Right lobe of liver (tissue), 6 donors: ENCODE data around the gene CCNB1. TPM values are rescaled to one million over a fixed set of nuclear protein-coding genes. Genes with fewer than 3 reads are reported as not detected.

Experiments
- ATAC-seq, 4 donors: fragments of 200-7000 bp; cut with Tn5 transposase; one replicate each; pipeline ENCODE4 v1.9.1; 2020; ENCODE audit warnings: mild to moderate bottlenecking in 4 of 4, moderate library complexity in 4 of 4
- DNase-seq, 3 donors: peaks; one replicate each; pipeline ENCODE4 v3.0.0-alpha.2; 2020
- H3K27ac ChIP-seq, 3 donors: fragments of 200-600 bp; one replicate each; pipeline ENCODE4 v1.8.0; 2022
- H3K27me3 ChIP-seq, 2 donors: fragments of 200-600 bp; one replicate each; pipeline ENCODE4 v1.8.0; 2022
- H3K36me3 ChIP-seq, 4 donors: fragments of 200-600 bp; sonication (generic) in 1 of 4; one replicate each; pipeline versions ENCODE4 v1.5.1 to v1.8.0; 2017 to 2022; ENCODE audit warnings: control low read depth in 1 of 4
- H3K4me1 ChIP-seq, 4 donors: fragments of 200-600 bp; sonication (generic) in 1 of 4; one replicate each; pipeline versions ENCODE4 v1.5.1 to v1.8.0; 2017 to 2022; ENCODE audit warnings: control low read depth in 1 of 4
- H3K4me3 ChIP-seq, 3 donors: fragments of 200-600 bp; one replicate each; pipeline ENCODE4 v1.8.0; 2022
- H3K9me3 ChIP-seq, 4 donors: fragments of 200-600 bp; sonication (generic) in 1 of 4; one replicate each; pipeline versions ENCODE4 v1.5.1 to v1.8.0; 2017 to 2022; ENCODE audit warnings: control low read depth in 1 of 4
- POLR2A ChIP-seq: fragments of 450-650 bp; IDR thresholded peaks from one replicate; pipeline ENCODE4 v1.6.1; 2017; ENCODE audit warnings: antibody characterized with exemption, mild to moderate bottlenecking
- WGBS: methylation state at CpG from one replicate; pipeline ENCODE4 v1.1.6; 2018; ENCODE audit warnings: low coverage, low lambda C conversion rate; ENCODE audit not compliant: insufficient coverage; ENCODE audit errors: missing lambda C conversion rate; 5-methylcytosine and 5-hydroxymethylcytosine counted together
- intact Hi-C, 2 donors: fragments of 100-400 bp; cut with DNase I; formaldehyde crosslinking; loops; one replicate each; pipeline versions ENCODE4 v1.11.2 to v1.14.1; 2022
- total RNA-seq, 6 experiments: library from RNA; depleted of rRNA in 2 of 6; stranded (reverse); fragments of >200 nt in 2 of 6; fragmentation: NEBNext Ultra II Directional in 3 of 6; extraction: Animal tissue kit (Norgen Biotek cat#: 25700) in 3 of 6; gene quantifications; one replicate each; pipeline versions ENCODE4 v1.1.0 to v1.2.4, GENCODE V29; 2016 to 2023
- TF ChIP-seq, protein P1 (sequence below), 4 donors: fragments of 200-600 bp in 3 of 4; fragments of 450-650 bp in 1 of 4; IDR thresholded peaks; one replicate each; pipeline versions ENCODE4 v1.5.1 to v1.8.0; 2016 to 2022; ENCODE audit warnings: antibody characterized with exemption in 4 of 4, mild to moderate bottlenecking in 2 of 4
- donor health status: DM: no; HTN: yes; CAD: no.
- donor health status: DM: no; HTN: no; CAD: no.
- donor health status: DM: no; HTN: no; CAD: no.
- donor health status: DM: no; HTN: yes; CAD: no.
- donor health status: DM: no; HTN: yes; CAD: no.

The CCNB1 gene
- total RNA-seq, 6 experiments from 2014 or later = 1.9 to 5.9 (median 3.7) TPM

DNA sequence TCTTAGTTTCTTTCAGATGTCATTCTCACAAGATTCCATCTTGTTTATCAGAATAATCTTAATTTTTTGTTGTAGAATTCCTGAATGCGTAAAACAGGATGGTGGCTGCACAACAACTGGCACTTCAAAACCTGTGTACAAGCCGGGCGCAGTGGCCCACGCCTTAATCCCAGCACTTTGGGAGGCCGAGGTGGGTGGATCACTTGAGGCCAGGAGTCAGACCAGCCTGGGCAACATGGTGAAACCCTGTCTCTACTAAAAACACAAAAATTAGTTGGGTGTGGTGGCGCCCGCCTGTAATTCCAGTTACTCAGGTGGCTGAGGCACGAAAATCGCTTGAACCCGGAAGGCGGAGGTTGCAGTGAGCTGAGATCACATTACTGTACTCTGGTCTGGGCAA is 10.5 kb upstream of the CCNB1 start:
- TF ChIP-seq POLR2A = no peak
- TF ChIP-seq, protein P1, sequence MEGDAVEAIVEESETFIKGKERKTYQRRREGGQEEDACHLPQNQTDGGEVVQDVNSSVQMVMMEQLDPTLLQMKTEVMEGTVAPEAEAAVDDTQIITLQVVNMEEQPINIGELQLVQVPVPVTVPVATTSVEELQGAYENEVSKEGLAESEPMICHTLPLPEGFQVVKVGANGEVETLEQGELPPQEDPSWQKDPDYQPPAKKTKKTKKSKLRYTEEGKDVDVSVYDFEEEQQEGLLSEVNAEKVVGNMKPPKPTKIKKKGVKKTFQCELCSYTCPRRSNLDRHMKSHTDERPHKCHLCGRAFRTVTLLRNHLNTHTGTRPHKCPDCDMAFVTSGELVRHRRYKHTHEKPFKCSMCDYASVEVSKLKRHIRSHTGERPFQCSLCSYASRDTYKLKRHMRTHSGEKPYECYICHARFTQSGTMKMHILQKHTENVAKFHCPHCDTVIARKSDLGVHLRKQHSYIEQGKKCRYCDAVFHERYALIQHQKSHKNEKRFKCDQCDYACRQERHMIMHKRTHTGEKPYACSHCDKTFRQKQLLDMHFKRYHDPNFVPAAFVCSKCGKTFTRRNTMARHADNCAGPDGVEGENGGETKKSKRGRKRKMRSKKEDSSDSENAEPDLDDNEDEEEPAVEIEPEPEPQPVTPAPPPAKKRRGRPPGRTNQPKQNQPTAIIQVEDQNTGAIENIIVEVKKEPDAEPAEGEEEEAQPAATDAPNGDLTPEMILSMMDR (IDR thresholded peaks at IDR 0.05) = no peak

DNA sequence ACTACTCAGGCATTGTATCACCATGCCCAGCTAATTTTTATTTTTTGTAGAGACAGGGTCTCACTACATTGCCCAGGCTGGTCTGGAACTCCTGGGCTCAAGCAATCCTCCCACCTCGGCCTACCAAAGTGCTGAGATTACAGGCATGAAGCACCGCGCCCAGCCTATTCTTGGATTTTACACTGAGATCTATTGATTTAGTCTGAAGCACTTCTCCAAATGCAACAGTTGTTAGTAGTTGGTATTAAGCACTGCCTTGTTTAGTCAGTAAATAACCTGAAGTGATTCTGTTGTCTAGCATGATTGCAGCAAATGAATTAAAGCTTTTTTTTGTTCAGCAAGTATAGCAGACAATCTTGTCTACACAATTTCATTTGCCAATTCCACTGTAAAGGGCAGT is 8.9 kb upstream of the CCNB1 start:
- no peak overlapping the region for H3K4me3 ChIP-seq
- no peaks in the 10 kb centered on the region for H3K27me3 ChIP-seq
- intact Hi-C loops = no loop called here
- no peaks in the 10 kb centered on the region for H3K4me1 ChIP-seq
- no peaks in the 10 kb centered on the region for H3K9me3 ChIP-seq
- DNase-seq (no peak), ATAC-seq (no peak)
- 96% methylated on average over 3 of the region's 3 CpGs for WGBS
- H3K27ac ChIP-seq = no peak overlapping the region
- TF ChIP-seq, protein P1 (IDR thresholded peaks at IDR 0.05) = no peak
- no peak for TF ChIP-seq POLR2A
- H3K36me3 ChIP-seq = no peaks in the 10 kb centered on the region

More for the DNA sequence above, 10.5 kb upstream of the CCNB1 start:
- Histone ChIP-seq H3K27ac (no peak overlapping the region), H3K4me3 (no peak overlapping the region), H3K9me3 (no peaks in the 10 kb centered on the region), H3K36me3 (no peaks in the 10 kb centered on the region), H3K4me1 (no peaks in the 10 kb centered on the region), H3K27me3 (no peaks in the 10 kb centered on the region)
- intact Hi-C loops = no loop called here
- ATAC-seq = no peak
- 78% methylated on average over 5 of the region's 11 CpGs for WGBS
- DNase-seq = no peak

DNA sequence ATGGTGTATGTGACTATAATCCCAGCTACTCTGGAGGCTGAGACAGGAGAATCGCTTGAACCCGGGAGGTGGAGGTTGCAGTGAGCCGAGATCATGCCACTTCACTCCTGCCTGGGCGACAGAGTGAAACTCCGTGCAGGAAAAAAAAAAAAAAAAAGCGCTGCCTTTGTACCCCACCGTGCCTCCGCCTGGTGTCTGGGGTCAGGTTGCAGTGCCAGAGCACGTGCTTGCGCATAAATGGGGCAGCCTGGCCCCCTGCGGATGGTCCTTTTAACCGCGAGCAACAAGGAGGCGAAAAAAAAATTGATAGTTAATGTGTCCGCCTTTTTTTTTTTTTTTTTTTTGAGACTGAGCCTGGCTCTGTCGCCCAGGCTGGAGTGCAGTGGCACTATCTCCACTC is 6.3 kb upstream of the CCNB1 start:
- H3K27ac ChIP-seq = no peak overlapping the region
- WGBS = over 99% methylated on average over 15 of the region's 16 CpGs

DNA sequence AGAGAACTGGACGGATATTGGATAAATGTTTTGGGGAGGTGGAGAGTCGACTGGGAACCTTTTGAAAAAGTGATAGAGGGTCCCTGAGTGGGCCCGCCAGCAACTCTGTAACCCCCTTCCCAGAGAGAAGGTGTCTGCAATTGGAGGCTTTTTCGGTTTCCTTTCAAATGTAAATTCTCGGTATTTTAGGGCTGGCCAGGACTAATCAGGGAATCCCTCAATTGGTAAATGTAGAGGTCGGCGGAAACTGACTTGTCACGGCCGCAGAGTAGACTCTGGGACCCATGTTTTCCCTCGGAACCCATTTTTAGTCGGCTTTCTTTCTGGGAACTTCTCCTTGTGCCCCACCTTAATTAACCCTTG is 524 bp downstream of the CCNB1 start:
- H3K36me3 ChIP-seq = no peaks in the 10 kb centered on the region
- no peak for TF ChIP-seq POLR2A
- TF ChIP-seq, protein P1 (IDR thresholded peaks at IDR 0.05) = no peak
- intact Hi-C loops = no loop called here
- no peak overlapping the region for H3K27ac ChIP-seq
- WGBS = 2% methylated on average over 11 of the region's 11 CpGs
- no peaks in the 10 kb centered on the region for H3K27me3 ChIP-seq
- ATAC-seq = no peak
- H3K4me3 ChIP-seq = peak overlapping the region; percentile 56 to 73 (median 71)
- H3K9me3 ChIP-seq = no peaks in the 10 kb centered on the region
- H3K4me1 ChIP-seq = peaks cover 0 to 13% (median 2%) of the 10 kb centered on the region in 4 donors
- no peak for DNase-seq

More for the DNA sequence above, 6.3 kb upstream of the CCNB1 start:
- DNase-seq (no peak), ATAC-seq (no peak)
- Histone ChIP-seq H3K9me3 (no peaks in the 10 kb centered on the region), H3K4me3 (no peak overlapping the region), H3K27me3 (no peaks in the 10 kb centered on the region), H3K36me3 (no peaks in the 10 kb centered on the region), H3K4me1 (no peaks in the 10 kb centered on the region)
- TF ChIP-seq POLR2A = no peak
- TF ChIP-seq, protein P1 (IDR thresholded peaks at IDR 0.05) = no peak
- intact Hi-C loops = no loop called here

DNA sequence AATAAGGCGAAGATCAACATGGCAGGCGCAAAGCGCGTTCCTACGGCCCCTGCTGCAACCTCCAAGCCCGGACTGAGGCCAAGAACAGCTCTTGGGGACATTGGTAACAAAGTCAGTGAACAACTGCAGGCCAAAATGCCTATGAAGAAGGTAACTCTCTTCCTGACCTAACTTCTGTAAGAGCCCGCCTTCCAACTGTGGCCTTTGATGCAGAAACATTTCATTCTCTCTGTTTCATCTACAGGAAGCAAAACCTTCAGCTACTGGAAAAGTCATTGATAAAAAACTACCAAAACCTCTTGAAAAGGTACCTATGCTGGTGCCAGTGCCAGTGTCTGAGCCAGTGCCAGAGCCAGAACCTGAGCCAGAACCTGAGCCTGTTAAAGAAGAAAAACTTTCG is 979 bp downstream of the CCNB1 start:
- no peaks in the 10 kb centered on the region for H3K36me3 ChIP-seq
- peaks cover 0 to 13% (median 2%) of the 10 kb centered on the region in 4 donors for H3K4me1 ChIP-seq
- 50% methylated on average over 8 of the region's 8 CpGs for WGBS
- intact Hi-C loops = no loop called here
- DNase-seq (no peak), ATAC-seq (no peak)
- peak overlapping the region in 1 of 3 donors; percentile 71 for H3K4me3 ChIP-seq
- H3K9me3 ChIP-seq = no peaks in the 10 kb centered on the region
- TF ChIP-seq, protein P1 (IDR thresholded peaks at IDR 0.05) = no peak
- no peak for TF ChIP-seq POLR2A
- H3K27ac ChIP-seq = no peak overlapping the region
- H3K27me3 ChIP-seq = no peaks in the 10 kb centered on the region
